HG03575 (cell line): ENCODE data around the gene UQCC5.

Source experiments
- ATAC-seq: cut with Tn5 transposase; IDR thresholded peaks from one replicate; pipeline ENCODE4 v1.9.1; 2021; ENCODE audit not compliant: unreplicated experiment, insufficient number of reproducible peaks, low FRiP score; ENCODE audit errors: extremely low read depth

UQCC5 gene

GRCh38 chr3:52530918-52531826 is 5.2 kb upstream of the UQCC5 start:
- ATAC-seq = no peak

GRCh38 chr3:52531860-52532516 is 4.4 kb upstream of the UQCC5 start:
- ATAC-seq = no peak

GRCh38 chr3:52532517-52532837 is 3.9 kb upstream of the UQCC5 start:
- no peak for ATAC-seq

- no peak for ATAC-seq
Observed at GRCh38 chr3:52532838-52533622, 3.4 kb upstream of the UQCC5 start.

- ATAC-seq = no peak
Observed at GRCh38 chr3:52533623-52534280, 2.7 kb upstream of the UQCC5 start, which contains the start of gene NT5DC2. NT5DC2 (minus strand) TSS chr3:52533857; CDS start chr3:52533737, 120 bp downstream.

DNA sequence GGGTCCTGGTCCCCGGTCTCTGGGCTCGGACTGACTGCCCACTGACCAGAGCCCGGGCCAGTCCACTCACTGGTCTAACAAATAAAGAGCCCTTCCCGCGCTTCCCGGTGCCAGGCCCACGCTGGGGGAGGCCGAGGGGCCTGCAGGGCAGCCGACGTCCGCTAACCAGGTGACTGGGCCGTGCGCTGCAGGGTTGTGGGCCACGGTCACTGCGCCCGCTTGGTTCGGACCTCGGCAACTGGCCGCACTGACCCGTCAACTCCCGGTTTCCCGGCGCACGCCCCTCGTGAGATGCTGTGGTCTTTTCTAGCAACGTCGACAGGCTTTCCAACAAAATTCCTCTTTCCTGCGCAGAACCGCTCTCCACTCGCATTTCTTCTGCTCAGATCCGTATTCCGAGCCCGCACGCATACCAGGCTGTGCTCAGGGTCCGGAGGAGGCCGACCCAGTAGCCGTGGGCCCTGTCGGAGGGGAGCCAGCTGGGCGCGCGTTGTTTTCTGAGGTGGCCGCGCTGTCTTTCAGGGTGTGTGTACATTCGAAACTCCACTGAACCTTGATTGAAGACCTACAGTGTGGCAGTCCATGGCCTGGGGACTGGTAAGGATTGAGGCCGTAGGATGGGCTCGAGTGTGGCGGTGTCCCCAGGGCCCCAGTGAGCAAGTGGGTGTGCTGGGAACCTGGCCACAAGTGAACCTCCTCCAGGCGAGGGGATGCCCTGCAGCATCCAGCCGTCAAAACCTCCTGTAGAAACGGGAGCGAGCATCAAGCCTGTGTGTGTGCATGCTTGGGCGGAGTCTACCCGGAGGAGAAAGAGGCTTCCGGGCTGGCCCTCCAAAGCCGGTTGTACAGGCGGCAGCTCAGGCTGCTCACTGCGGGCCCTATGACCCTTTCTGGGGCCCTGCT is 1.9 kb upstream of the UQCC5 start:
- no peak for ATAC-seq

DNA sequence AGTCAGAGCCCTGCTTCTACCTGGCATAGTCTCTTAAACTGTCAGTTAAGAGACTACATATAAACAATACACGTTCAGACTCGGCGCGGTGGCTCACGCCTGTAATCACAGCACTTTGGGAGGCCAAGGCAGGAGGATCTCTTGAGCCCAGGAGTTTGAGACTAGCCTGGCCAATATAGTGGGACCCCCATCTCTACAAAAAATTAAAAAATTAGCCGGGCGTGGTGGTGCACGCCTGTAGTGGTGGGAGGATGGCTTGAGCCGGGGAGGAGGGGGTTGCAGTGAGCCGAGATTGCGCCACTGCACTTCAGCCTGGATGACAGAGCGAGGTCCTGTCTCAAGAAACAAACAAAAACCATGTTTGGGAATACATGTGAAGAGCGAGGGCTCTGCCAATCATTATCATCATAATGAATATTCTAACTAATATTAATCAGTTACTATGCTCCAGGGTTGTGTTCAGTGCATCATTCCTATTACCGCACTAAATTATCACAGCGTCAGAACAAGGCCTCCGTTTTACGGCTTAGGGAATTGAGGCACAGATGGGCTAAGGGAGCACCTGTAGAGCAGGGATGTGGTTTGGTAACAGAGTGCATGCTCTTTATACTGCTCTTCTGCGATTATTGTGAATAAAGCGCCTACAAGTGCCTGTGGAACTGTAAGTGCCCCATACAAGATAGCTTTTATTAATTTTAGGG is 844 bp upstream of the UQCC5 start:
- ATAC-seq = no peak

DNA sequence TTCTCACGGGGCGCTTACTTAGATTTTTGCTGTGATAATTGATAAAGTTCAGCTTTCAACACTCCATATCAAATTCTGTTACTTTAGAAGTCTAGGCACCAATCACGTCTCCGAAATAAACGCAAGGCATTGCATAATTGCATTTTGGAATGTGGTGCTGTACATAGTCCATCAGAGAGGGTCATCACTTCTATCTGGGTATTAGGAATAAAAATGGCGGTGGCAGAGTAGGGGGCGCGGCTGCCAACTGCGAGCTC is 365 bp upstream of the UQCC5 start:
- ATAC-seq = no peak

GRCh38 chr3:52537165-52537620 is 788 bp downstream of the UQCC5 start:
- no peak for ATAC-seq

DNA sequence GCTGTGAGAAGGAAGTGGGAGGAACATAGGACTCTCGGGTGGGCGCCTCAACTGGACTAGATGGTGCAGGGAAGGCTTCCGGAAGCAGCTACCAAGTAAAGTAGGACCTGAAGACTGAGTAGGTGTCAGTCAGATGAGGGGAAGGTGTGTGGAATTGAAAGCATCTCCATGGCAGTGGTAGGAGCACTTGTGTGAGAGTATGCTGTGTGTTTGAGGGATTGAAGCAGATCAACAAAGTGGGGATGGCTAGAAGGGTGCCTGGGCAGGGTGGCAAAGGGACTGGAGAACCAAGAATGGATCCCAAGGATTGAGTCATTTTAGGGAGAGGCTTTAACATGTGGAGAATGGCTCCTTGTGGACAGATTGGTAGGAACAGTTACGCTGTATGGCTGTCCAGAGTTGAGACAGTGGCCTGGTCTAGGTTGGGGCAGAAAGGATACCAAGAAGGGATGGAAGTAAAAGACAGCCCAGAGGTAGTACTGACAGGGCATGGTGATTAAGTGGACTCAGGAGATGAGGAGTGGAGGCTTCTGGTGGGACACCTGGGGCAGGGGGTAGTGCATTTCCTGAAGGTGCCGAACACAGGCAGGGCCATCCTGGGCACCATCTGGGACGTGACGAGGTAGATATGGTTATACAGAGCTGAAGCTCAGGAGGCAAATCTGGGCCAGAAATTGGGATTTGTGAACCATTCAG is 1.5 kb downstream of the UQCC5 start:
- ATAC-seq = no peak

- ATAC-seq = no peak
Observed at GRCh38 chr3:52539010-52539653, 2.7 kb downstream of the UQCC5 start.

GRCh38 chr3:52541050-52541449 is 4.6 kb downstream of the UQCC5 start:
- no peak for ATAC-seq

GRCh38 chr3:52544937-52545336 is 8.5 kb downstream of the UQCC5 start:
- no peak for ATAC-seq

DNA sequence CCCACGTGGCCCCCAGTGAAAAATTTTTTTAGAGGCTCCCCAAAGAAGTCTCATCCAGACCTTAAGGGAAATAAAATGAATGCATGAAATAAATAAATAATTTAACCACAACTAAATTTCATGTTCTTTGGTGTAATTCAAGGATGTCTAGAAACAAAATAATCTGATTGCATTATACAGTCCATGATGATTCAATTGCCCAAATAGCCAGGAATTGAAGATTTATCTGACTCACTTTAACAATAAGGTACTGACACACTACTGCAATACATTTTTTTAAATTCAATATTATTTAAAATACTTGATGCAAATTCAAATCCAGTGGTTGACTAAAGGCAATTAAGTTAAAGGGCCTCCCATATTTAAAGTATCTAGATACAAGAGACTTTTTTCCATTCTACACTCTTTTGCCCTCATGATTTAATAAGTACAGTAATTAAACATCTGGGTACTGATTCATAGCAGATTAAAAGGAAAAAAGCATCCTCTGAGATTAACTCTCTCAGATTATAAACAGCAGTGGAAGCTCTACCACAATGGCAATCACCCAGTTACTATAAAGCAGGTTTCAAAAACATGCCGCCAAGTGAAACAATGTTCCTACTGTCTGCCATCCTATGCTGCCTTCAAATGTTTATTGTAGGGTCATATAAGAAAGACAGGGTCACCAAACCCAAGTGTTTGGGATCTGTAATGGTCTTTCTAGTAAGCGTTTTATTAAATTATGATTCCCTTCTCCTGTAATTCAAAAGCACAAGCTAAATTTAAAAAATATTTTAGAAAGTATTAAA is 9.9 kb downstream of the UQCC5 start:
- ATAC-seq = no peak

GRCh38 chr3:52547143-52547542 is 10.7 kb downstream of the UQCC5 start:
- ATAC-seq = no peak

GRCh38 chr3:52551118-52551517 is 14.7 kb downstream of the UQCC5 start:
- ATAC-seq = no peak
